Gastrocnemius medialis (tissue), 4 donors: Measurements from ENCODE around the gene DRD1.

ENCODE experiments used
- POLR2A ChIP-seq, 2 donors: fragments of 450-650 bp; IDR thresholded peaks; one replicate each; pipeline ENCODE4 v1.6.1; 2017; ENCODE audit warnings: antibody characterized with exemption in 2 of 2, mild to moderate bottlenecking in 2 of 2, moderate library complexity in 2 of 2
- TF ChIP-seq, protein P1 (sequence below), 5 experiments: fragments of 450-650 bp in 3 of 5; fragments of 200-600 bp in 2 of 5; sonication (generic) in 2 of 5; IDR thresholded peaks in 4 of 5; conservative IDR thresholded peaks in 1 of 5; 1 replicate in 4 of 5; 2 replicates in 1 of 5; pipeline ENCODE4 v1.5.1; 2016 to 2019; ENCODE audit warnings: antibody characterized with exemption in 5 of 5, mild to moderate bottlenecking in 3 of 5, moderate library complexity in 3 of 5

DNA sequence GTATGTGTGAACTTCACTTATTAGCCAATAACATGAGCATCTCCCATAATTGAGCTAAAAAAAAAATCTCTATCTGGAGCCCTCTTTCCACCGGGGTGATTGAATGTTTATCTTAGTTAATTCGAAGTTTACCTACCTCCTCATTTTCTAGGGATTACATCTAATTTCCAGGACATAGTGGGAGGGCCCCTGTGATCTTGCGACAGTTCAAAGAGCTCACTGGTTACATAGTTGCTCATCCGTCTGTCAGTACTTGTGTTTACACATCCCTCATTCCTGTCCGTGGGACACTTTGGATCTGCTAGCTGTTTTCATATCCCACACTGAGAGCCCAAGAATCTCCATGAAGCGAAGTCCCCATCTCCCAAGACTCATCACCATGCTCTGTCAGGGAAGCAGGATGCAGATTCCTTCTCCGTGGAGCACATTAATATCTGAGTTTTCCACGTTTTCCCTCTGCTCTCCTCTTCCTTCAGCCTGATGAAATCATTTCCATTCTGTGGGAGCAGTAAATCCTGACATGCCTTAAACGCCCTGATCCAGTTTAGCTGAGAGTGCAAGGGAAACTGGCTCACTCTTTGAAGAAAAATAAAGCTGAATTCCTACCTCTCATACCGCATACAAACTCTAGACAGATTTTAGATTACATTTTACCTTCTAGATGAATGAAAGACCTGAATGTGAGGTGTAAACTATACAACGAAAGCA lies 24.2 kb upstream of the DRD1 start:
- TF ChIP-seq, protein P1, sequence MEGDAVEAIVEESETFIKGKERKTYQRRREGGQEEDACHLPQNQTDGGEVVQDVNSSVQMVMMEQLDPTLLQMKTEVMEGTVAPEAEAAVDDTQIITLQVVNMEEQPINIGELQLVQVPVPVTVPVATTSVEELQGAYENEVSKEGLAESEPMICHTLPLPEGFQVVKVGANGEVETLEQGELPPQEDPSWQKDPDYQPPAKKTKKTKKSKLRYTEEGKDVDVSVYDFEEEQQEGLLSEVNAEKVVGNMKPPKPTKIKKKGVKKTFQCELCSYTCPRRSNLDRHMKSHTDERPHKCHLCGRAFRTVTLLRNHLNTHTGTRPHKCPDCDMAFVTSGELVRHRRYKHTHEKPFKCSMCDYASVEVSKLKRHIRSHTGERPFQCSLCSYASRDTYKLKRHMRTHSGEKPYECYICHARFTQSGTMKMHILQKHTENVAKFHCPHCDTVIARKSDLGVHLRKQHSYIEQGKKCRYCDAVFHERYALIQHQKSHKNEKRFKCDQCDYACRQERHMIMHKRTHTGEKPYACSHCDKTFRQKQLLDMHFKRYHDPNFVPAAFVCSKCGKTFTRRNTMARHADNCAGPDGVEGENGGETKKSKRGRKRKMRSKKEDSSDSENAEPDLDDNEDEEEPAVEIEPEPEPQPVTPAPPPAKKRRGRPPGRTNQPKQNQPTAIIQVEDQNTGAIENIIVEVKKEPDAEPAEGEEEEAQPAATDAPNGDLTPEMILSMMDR (IDR thresholded peaks at IDR 0.05 in 4 of 5, conservative IDR thresholded peaks at IDR 0.05 in 1 of 5) = no peak
- TF ChIP-seq POLR2A (IDR thresholded peaks at IDR 0.05) = no peak
